HuH-7 (cell line): ENCODE results near the gene GPX4.
"Not testable (repeated sequence)": the region's sequence is repeated elsewhere in the genome, so short reads cannot be mapped to it uniquely, and the experiment has no call there.

Experiments used
- DNase-seq: peaks from one replicate; pipeline ENCODE4 v3.0.0; 2011; ENCODE audit warnings: low spot score

The GPX4 gene

DNA sequence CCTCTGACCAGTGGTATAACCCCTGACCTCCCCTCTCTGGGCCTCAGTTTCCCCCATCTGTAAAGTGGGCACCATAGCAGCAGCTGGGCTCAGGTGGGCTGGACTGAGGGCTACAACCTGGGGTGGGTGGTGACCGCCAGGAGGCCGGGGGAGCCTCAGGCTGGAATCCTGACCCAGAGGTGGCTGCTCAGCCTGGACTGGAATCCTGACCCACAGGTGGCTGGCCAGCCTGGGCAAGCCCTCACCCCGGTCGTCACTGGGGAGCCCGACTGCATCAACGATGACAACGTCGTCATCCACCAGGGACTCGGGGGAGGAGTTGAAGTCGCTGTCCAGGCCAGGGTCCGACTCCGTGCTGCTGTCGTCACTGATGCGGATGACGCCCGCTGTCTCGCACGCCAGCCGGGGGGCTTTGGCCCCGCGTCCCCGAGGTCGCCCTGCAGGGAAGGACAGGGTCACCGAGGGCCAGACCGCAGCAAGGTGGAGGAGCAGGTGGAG lies 10.2 kb downstream of the GPX4 start:
- DNase-seq = no peak

GRCh38 chr19:1114728-1115127 lies 10.9 kb downstream of the GPX4 start:
- DNase-seq = not testable (repeated sequence)

- DNase-seq = no peak
Measured at GRCh38 chr19:1115646-1116420, 12.0 kb downstream of the GPX4 start.

DNA sequence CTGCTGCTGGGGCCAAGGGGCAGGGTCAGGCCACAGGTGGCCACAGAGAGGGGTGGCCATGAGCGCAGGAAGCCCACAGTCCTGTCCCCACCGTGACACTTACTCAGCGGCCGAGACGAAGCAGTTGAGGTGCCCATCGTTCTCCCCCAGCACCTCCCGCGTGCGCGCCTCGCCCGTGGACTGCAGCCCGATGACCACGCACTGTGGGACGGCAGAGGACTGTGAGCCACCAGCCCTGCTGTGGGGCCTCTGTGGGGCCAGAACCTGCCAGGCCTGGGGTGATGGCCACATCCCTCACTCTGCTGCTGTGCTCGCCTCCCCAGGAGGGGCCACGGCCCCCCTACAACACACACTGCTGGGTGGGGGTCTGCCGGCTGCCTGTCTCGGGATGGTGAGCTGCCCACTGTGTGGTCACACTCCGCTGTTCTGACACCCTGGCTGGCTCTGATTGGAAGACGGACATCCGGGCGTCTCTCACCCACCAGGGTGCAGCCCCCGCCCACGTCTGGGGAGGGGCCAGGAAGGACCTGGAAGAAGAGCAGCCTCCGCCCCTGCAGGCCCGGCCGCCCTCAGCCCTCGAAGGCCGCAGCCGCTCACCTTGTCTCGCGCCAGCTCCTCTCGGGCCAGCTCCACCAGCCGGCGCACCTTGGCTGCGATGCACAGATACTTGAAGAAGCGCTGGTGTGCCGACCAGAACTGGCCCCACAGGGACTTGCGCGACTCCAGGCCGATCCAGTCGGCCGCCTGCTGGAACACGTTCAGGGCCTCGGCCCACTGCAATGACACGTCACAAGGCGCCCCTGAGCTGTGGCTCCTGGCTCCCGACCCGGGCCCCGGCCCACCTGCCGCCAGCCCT lies 13.2 kb downstream of the GPX4 start:
- DNase-seq = no peak

DNA sequence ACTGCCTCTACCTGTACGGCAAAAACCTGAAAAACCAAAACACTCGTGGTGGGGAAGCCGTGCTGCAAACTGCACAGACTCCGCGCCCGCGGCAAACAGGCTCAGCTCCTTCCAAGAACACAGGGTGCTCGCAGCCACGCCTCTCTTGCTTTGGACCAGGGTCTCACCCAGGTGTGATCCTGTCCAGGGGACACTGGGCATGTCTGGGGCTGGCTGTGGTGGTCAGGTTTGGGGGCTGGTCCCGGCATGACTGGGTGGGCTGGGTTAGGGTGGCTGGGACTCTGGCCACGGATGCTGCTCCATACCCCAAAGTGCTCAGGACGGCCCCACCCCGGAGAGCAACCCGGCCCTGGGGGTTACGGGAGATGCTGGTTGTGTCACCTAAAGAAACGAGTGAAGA lies 13.9 kb downstream of the GPX4 start:
- no peak for DNase-seq

DNA sequence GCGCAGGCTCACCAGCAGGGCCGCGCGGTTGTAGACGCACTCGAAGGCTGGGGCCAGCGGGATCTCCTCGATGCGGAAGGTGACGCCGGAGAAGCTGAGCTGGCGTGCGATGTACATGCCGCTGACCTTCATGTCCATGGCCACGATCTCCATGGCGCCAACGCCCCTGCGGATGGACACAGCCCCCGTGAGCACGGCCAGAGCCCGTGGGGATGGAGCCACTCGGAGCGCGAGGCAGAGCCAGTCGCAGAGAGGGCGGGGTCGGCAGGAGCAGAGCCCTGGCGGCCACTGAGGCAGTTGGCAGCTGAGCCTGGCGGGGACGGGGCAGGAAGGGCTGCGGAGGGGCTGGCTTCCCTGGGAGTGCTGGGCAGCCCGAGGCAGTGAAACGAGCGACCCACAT lies 15.2 kb downstream of the GPX4 start:
- DNase-seq = no peak

- DNase-seq = no peak
Measured at GRCh38 chr19:1119475-1120217, 15.9 kb downstream of the GPX4 start.

DNA sequence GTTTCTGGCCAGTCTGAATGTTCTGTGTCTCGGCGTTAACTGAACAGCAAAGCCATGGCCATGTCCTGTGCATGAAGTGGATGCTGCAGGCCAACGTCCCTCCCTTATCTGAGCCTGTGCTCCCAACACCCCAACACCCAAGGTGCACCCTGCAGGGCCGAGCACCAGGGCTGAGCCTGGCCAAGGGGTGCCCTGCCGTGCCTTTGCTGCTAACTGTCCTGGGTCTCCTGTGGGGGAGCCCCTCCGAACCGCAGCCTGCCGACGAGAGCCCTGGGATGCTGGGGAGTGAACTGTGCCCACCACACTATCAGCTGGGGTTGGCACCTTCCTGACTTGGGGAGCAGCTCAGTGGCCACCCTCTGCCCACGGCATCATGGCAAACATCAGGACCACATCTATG lies 17.6 kb downstream of the GPX4 start:
- no peak for DNase-seq

GRCh38 chr19:1122021-1122971 lies 18.5 kb downstream of the GPX4 start:
- no peak for DNase-seq

DNA sequence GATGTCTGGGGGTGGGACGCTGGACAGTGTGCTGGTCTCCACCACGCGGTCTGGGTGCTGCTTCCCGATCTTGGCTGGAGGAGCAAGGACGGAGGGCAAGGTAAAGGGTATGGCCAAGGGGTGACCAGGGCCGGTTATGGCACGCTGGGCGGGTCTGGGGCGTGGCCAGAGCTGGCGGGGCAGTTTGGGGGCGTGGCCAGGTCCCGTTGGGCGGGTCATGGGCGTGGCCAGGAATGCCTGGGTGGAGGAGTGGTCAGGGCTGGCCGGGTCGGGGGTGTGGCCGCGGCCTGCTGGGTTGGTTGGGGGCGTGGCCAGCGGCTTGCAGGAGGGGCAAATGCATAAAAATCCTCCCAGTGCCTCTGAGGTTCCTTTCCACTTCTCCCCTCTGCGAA lies 19.2 kb downstream of the GPX4 start:
- peak; percentile 71 for DNase-seq

- DNase-seq = no peak
Measured at GRCh38 chr19:1123381-1123780, 19.6 kb downstream of the GPX4 start.

- no peak for DNase-seq
Measured at GRCh38 chr19:1123885-1124677, 20.3 kb downstream of the GPX4 start.

DNA sequence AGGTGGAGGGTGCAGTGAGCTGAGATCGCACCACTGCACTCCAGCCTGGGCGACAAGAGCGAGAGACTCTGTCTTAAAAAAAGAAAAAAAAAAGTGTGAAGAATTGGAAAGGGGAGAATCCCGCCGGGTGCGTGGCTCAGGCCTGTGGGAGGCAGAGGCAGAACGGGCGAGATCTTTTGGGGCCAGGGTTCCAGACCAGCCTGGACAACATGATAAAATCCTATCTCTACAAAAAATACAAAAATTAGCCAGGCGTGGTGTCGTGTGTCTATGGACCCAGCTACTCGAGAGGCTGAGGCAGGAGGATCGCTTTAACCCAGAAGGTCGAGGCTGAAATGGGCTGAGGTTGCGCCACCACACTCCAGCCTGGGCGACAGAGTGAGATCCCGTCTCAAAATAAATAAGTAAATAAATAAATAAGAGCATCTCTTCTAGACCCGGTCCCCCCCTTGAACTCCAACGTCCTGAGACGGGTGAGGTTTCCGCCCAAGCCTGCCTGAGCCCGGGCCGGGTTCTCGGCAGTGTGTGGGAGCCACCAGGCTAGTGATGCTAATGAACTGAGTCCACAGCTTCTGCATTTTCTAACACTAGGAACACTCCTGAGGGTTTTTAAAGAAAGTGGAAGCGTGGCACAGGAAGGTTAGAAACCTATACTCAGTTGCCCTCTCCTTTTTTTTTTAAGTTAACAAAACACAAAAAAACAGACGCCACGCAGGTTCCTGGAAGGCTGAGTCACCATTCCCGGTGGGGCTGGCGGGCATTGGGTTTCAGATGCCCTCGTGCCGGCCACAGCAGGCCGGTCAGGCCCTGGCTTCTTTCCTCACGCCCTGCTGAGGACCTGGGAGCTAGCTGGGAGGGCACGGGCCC lies 22.0 kb downstream of the GPX4 start:
- DNase-seq = no peak

DNA sequence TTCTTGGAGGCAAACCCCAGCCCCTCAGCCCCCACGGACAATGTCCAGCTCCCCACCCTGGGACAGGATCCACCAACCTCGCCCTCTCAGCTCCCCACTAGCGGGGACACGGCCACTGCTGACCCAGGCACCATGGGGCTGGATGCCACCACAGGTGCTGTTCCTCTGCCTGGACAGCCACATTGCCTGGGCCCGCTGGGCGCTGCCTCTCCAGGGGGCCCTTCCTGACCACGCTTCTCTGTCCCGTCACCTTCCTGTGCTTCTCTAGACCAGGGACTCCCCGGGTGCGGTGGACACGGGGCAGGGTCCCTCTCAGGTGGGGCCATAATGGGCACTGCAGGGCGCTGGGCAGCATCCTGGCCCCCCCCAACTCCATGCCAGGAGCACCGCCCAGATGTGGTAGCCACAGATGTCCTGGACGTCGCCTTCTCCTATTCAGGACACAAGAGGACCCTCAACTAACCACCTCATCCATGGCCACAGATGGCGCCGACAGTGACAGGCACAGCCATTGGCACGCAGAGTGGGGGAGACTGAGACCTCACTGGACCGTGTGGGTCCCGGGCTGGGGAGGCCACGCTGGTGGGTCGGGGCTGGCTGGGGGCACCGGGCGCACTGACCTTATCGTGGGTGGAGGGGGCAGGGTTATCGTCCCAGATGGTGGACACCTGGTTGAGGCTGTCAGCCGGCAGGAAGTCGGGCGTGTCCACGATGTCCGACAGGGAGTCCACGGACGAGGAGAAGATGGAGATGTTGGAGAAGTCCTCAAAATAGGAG lies 23.4 kb downstream of the GPX4 start:
- DNase-seq = no peak

DNA sequence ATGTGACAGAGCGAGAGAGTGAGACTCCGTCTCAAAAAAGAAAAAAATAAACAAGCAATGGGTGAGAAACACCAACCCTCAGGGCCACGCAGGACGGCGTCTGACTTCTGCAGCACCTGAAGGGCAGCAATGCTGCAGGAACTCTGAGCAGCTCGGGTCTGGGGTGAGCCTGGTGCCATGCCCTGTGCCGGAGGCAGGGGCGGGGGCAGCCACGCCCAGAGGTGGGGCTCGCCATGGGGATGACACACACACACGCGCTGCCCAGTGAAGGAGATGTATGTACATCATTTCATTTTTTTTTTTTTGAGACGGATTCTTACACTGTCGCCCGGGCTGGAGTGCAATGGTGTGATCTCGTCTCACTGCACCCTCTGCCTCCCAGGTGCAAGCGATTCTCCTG lies 24.3 kb downstream of the GPX4 start:
- DNase-seq = no peak

GRCh38 chr19:1129084-1129483 lies 25.3 kb downstream of the GPX4 start:
- not testable (repeated sequence) for DNase-seq

GRCh38 chr19:1129535-1129934 lies 25.7 kb downstream of the GPX4 start:
- no peak for DNase-seq
